HUDEP-2 (cell line): ENCODE results near the gene SLC22A1.
A peak's percentile ranks its signal among the peaks of the same experiment; 100 is the strongest.
"Not testable (repeated sequence)": the region's sequence is repeated elsewhere in the genome, so short reads cannot be mapped to it uniquely, and the experiment has no call there.

Experiments
- DNase-seq, 76 experiments: peaks; one replicate each; lab custom pipeline; 2025; ENCODE audit not compliant: unreplicated experiment in 76 of 76; lab: John Stamatoyannopoulos, UW

The SLC22A1 gene

GRCh38 chr6:160137130-160137988 lies 15.7 kb downstream of the SLC22A1 start:
- DNase-seq, result no peak

- DNase-seq, result peak in 54 of 76 experiments; percentile 7 to 69 (median 42)
These were observed 16.6 kb downstream of the SLC22A1 start for GRCh38 chr6:160137989-160138835.

GRCh38 chr6:160138839-160139419 lies 17.3 kb downstream of the SLC22A1 start:
- no peak for DNase-seq

- no peak for DNase-seq
These were observed 17.8 kb downstream of the SLC22A1 start for GRCh38 chr6:160139420-160139851.

- not testable (repeated sequence) for DNase-seq
These were observed 18.9 kb downstream of the SLC22A1 start for GRCh38 chr6:160140493-160140892.

GRCh38 chr6:160141001-160141726 lies 19.5 kb downstream of the SLC22A1 start:
- DNase-seq, result no peak

GRCh38 chr6:160142115-160142715 lies 20.6 kb downstream of the SLC22A1 start:
- DNase-seq, result no peak

- no peak for DNase-seq
These were observed 25.0 kb downstream of the SLC22A1 start for GRCh38 chr6:160146454-160147145.

- DNase-seq, result no peak
These were observed 25.5 kb downstream of the SLC22A1 start for GRCh38 chr6:160147146-160147536.

- DNase-seq, result no peak
These were observed 32.9 kb downstream of the SLC22A1 start for GRCh38 chr6:160154471-160154870.

GRCh38 chr6:160156842-160157241 lies 35.2 kb downstream of the SLC22A1 start:
- no peak for DNase-seq

- no peak for DNase-seq
These were observed 38.8 kb downstream of the SLC22A1 start for GRCh38 chr6:160160450-160160849.

- DNase-seq, result no peak
These were observed 39.5 kb downstream of the SLC22A1 start for GRCh38 chr6:160160929-160161646.

GRCh38 chr6:160161647-160161986 lies 40.0 kb downstream of the SLC22A1 start:
- DNase-seq, result no peak

GRCh38 chr6:160162030-160162566 lies 40.5 kb downstream of the SLC22A1 start:
- DNase-seq, result no peak

GRCh38 chr6:160163425-160163824 lies 41.8 kb downstream of the SLC22A1 start:
- no peak for DNase-seq

- DNase-seq, result no peak
These were observed 42.3 kb downstream of the SLC22A1 start for GRCh38 chr6:160163912-160164311.

- DNase-seq, result not testable (repeated sequence)
These were observed 44.3 kb downstream of the SLC22A1 start for GRCh38 chr6:160165928-160166327.
